ENCODE data around the gene IGSF21.
"Not testable (repeated sequence)": the region's sequence is repeated elsewhere in the genome, so short reads cannot be mapped to it uniquely, and the experiment has no call there.

Gene IGSF21

DNA sequence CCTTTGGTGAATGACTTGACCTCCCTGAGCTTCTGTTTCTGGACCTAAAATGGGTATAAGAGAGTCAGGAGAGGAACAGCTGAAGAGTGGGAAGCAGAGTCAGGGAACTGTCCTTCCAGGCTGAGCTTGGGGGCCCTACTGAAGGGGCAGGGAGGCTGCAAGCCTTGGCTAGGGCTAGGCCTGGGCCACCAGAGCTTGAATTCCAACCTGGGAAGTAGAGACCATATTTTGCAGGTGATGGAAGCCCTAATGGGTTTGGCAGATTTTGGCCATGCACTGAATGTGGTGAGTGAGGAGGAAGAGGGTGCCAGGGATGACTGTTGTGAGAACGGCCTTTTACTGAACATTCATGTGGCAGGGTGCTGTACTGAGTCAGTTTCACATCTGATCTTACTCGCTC lies 303.7 kb downstream of the IGSF21 start:
- DNase-seq: no peak

- DNase-seq: no peak
Observed at GRCh38 chr1:18411820-18412641, 304.4 kb downstream of the IGSF21 start.

GRCh38 chr1:18412882-18413353 lies 305.3 kb downstream of the IGSF21 start:
- no peak for DNase-seq

- no peak for DNase-seq
Observed at GRCh38 chr1:18413541-18414305, 306.1 kb downstream of the IGSF21 start.

DNA sequence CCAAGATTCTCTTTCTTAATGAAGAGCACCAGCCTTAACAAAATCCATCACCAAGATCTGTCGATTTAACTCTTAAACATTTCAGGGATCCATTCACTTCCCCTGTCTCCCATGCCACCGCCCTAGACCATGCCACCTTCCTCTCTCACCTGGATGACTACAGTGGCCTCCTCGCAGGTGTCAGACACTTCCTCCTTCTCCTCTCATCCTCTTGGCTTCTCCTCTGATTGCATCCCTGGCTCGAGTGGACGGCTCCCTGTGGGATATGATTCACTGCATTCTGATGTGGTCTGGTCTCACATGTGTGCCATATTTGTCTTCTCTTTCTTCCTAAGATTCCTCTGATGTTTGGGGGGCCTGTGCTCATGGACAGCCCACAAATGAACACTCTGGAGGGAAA lies 306.7 kb downstream of the IGSF21 start:
- DNase-seq: no peak

DNA sequence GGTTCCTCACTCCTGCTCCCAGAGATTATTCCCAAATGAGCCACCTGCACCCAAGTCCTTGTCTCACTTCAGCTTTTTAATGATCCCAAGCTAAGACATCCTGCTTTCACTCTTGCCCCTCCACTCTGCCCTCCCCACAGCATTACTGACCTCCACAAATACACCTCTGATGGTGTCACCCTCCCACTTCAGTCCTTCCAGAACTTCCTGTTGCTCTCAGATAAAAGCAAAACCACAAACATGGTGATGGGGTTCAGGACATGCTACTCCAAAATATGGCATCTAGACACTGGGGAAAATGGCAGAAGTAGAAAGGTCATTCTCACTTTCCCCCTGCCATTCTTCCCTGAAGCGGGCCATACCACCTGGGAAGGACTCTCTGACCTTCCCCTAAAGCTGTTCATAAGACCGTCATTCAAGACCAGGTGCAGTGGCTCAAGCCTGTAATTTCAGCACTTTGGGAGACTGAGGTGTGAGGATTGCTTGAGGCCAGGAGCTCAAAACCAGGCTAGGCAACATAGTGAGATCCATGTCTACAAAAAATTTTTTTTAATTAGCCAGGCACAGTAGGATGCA lies 307.4 kb downstream of the IGSF21 start:
- DNase-seq: no peak

DNA sequence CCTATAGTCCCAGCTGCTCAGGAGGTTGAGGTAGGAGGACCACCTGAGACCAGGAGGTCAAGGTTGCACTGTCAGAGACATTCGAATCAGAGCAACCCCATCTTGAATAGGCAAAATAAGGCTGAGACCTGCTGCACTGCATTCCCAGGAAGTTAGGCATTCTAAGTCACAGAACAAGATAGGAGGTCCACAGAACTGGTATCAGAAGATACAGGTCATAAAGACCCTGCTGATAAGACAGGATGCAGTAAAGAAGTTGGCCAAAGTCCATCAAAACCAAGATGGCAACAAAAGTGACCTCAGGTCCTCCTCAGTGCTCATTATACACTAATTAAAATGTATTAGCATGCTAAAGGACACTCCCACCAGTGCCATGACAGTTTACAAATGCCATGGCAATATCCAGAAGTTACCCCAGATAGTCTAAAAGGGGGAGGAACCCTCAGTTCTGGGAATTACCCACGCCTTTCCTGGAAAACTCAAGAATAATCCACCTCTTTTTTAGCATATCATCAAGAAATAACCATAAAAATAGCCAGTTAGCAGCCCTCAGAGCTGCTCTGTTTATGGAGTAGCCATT lies 307.9 kb downstream of the IGSF21 start:
- no peak for DNase-seq

- DNase-seq: not testable (repeated sequence)
Observed at GRCh38 chr1:18416126-18416525, 308.5 kb downstream of the IGSF21 start.

- DNase-seq: no peak
Observed at GRCh38 chr1:18417316-18418269, 310.0 kb downstream of the IGSF21 start.

- DNase-seq: no peak
Observed at GRCh38 chr1:18419113-18419844, 311.7 kb downstream of the IGSF21 start.

GRCh38 chr1:18419845-18420184 lies 312.2 kb downstream of the IGSF21 start:
- DNase-seq: no peak

- DNase-seq: no peak
Observed at GRCh38 chr1:18422076-18422777, 314.6 kb downstream of the IGSF21 start.

DNA sequence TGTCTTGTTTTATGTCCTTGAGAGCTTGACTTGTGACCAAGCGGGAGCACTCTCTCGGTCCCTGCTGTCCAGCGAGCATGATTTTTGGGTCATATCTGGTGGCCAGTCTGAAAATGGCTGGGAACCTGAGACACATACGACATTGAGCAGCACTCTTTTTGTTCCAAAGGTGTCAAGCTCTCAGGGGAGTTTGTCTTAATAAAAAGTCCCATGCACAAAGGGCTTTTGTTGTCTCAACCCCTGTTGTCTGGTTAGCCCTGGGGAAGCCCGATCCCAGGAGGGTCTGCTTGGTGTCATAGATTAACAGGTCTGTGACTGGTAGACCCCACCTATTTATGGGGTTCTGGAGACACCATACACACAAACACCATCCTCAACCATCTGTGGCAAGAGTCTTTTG lies 315.4 kb downstream of the IGSF21 start:
- no peak for DNase-seq

DNA sequence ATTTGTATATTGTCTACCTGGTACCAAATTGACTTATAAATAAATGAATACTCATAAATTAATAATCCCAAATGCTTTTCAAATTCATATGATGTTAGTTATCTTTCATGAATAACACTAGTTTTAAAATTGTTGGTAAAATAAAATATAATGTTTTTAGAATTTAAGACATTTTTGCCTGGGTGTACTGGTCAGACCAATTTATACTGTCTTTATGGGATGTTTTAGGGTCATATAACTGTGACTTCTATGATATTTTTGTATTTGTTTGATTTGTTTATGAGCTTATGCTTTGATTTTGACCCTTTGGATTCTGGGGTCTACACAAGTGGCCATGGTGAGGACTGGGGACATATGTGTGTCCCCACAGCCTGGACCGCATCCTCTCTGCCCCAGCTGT lies 319.0 kb downstream of the IGSF21 start:
- DNase-seq: no peak
